Activated CD8-positive, alpha-beta T cell treated with anti-CD3 and anti-CD28 coated beads, Interleukin-2, amount 10 ng/mL, durations not matched to agents 7 days and 5 days (primary cell): ENCODE results near the gene ZNF225. TPM values are rescaled to one million over a fixed set of nuclear protein-coding genes. Genes with fewer than 3 reads are reported as not detected.

Experiments used
- ATAC-seq: fragments of 150-1000 bp; cut with Tn5 transposase; one replicate; pipeline ENCODE4 v1.10.0; 2021; ENCODE audit warnings: moderate library complexity
- CTCF ChIA-PET: fragments of 350-600 bp; sonication (Branson Sonifier 250); formaldehyde crosslinking; loops from one replicate; lab custom pipeline; 2021; ENCODE audit warnings: antibody characterized with exemption; lab: Charles Lee
- POLR2A ChIA-PET: fragments of 350-600 bp; sonication (Branson Sonifier 250); formaldehyde crosslinking; loops from one replicate; lab custom pipeline; 2021; ENCODE audit warnings: antibody characterized with exemption; lab: Charles Lee
- DNase-seq: peaks from one replicate; pipeline ENCODE4 v3.0.0-alpha.2; 2020
- H3K27ac Mint-ChIP-seq: one replicate; pipeline ENCODE4 v1.8.0; 2021; ENCODE audit warnings: mild to moderate bottlenecking, mixed read lengths
- H3K27me3 Mint-ChIP-seq: one replicate; pipeline ENCODE4 v1.8.0; 2021; ENCODE audit warnings: low read depth, mixed read lengths
- H3K36me3 Mint-ChIP-seq: one replicate; pipeline ENCODE4 v1.8.0; 2021; ENCODE audit warnings: low read depth, mixed read lengths
- H3K4me1 Mint-ChIP-seq: one replicate; pipeline ENCODE4 v1.8.0; 2021; ENCODE audit warnings: low read depth, mixed read lengths
- H3K4me3 Mint-ChIP-seq: one replicate; pipeline ENCODE4 v1.8.0; 2021; ENCODE audit warnings: mild to moderate bottlenecking, mixed read lengths
- H3K9me3 Mint-ChIP-seq: one replicate; pipeline ENCODE4 v1.8.0; 2022; ENCODE audit warnings: mixed read lengths; ENCODE audit not compliant: insufficient read depth
- total RNA-seq, 2 experiments: library from RNA; stranded (reverse); gene quantifications; one replicate each; pipeline ENCODE4 v1.2.3, GENCODE V29; 2021

The ZNF225 gene
- 1 to 10 TPM; 4.1 to 4.5 TPM for total RNA-seq

DNA sequence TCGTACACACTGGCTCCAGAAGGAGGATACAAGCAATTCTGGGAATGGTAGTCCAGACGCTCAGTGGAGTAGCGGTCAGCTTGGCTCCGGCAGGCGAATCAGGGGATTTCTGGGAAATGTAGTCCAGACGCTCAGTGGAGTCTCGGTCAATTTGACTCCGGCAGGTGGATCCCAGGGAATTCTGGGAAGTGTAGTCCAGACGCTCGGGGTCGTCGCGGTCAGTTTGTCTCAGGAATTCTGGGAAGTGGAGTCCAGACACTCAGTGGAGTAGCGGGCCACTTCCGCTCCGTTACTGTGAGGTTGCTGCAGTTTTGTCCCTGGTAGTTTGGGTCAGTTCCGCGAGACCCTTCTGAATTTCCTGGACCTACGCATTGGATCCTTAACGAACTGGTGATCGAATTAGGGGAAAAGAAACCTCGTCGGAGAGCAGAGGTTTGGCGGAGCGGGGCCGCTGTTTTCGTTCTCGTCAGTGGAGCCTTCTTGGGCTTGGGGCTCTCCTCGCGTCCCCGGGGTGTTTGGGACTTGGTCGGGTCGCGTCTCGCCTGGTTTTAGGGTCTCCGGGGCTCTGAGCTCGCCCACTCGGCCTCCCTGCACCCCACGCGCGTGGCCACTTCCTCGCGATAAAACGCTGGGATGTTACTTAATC, at the start of gene ZNF225:
TSS of gene ZNF225 (plus strand) at position 262 of the 646 bp plus-strand sequence. CDS start 2,429 bp downstream, outside the sequence.
- CTCF ChIA-PET, result interaction anchor here (1.3 kb wide), 1 partner anchor 18 kb away, joined by 3 read pairs; no protein-coding TSS in a partner anchor
- peak within 1 kb of the TSS; percentile 99 for H3K4me3 Mint-ChIP-seq

DNA sequence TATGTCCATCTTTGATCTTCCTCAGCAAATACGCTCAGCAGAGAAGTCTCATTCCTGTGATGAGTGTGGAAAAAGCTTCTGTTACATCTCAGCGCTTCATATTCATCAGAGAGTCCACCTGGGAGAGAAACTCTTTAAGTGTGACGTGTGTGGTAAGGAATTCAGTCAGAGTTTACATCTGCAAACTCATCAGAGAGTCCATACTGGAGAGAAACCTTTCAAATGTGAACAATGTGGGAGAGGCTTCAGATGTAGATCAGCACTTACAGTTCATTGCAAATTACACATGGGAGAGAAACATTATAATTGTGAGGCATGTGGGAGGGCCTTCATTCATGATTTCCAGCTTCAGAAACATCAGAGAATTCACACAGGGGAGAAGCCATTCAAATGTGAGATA, 46.9 kb upstream of the ZNF225 start:
- ChIA-PET POLR2A (no interaction called here), CTCF (interaction anchor here (0.7 to 2.1 kb wide), 2 partner anchors 11 to 301 kb away, joined by 3 to 4 read pairs; no protein-coding TSS in a partner anchor)
- H3K4me1 Mint-ChIP-seq, result peaks cover 4% of the 10 kb centered on the region
- H3K4me3 Mint-ChIP-seq, result no peak overlapping the region
- no peaks in the 10 kb centered on the region for H3K27me3 Mint-ChIP-seq
- DNase-seq, result no peak
- H3K27ac Mint-ChIP-seq, result no peak overlapping the region
- ATAC-seq, result no peak
- H3K36me3 Mint-ChIP-seq, result peaks cover 28% of the 10 kb centered on the region
- peaks cover 37% of the 10 kb centered on the region for H3K9me3 Mint-ChIP-seq

More for the DNA sequence above, at the start of gene ZNF225:
- Mint-ChIP-seq H3K4me1 (peaks cover 28% of the 10 kb centered on the region), H3K9me3 (peaks cover 22% of the 10 kb centered on the region), H3K27me3 (no peaks in the 10 kb centered on the region), H3K27ac (peak within 1 kb of the TSS; percentile 95), H3K36me3 (peaks cover 45% of the 10 kb centered on the region)
- ATAC-seq, result peak; percentile 88
- peak; percentile 92 for DNase-seq
- POLR2A ChIA-PET, result interaction anchor here (0.7 to 1.2 kb wide), 4 partner anchors 18 to 94 kb away, joined by 3 to 6 read pairs (median 4); no protein-coding TSS in a partner anchor

DNA sequence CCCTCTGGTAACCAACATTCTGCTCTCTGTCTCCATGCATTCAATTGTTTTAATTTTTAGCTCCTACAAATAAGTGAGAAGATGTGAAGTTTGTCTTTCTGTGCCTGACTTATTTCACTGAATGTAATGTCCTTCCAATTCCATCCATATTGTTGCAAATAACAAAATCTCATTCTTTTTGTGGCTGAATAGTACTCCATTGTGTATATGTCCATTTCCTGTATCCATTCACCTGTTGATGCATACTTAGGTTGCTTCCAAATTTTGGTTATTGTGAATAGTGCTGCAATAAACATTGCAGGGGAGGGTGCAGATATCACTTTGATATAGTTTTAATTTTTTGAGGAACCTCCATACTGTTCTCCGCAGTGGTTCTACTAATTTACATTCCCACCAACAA, 43.8 kb upstream of the ZNF225 start:
- ATAC-seq, result no peak

DNA sequence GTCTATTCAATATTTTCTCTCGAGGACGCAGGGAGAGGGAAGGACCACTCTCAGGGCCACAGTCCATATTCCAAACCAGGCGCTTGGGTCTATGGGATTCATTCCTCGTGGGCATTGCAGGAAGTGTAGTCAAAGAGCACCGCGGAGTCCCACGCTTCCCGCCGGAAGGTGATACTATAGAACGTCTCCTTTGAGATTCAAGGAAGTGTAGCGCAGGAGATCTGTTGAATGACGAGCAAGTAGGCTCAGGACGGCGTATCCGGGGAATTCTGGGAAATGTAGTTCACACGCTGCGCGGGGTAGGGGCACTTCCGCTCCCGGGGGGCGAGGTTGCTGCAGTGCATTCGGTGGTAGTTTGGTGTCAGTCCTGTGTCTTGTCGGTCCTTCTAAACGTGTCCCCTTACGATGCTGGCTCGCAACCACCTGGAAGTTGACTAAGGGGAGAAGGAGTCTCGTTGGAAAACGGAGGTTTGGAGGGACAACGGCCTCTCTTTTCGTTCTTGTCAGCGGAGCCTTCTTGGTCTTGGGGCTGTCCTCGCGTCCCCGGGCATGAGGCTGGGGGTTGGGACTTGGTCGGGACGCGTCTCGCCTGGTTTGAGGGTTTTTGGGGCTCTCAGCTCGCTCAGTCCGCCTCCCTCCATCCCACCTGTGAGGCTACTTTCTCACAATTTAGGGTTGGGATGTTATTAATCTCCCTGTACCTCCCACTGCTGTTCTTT, 41.2 kb upstream of the ZNF225 start, which contains the start of gene ZNF284:
TSS of gene ZNF284 (plus strand) at position 336 of the 719 bp plus-strand sequence. CDS start 4,231 bp downstream, outside the sequence.
- peak within 1 kb of the TSS; percentile 78 for H3K4me3 Mint-ChIP-seq
- peak; percentile 88 for DNase-seq
- H3K27ac Mint-ChIP-seq, result peak within 1 kb of the TSS; percentile 77
- ChIA-PET CTCF (interaction anchor here (1.0 to 1.1 kb wide), 2 partner anchors 23 kb away, joined by 3 to 8 read pairs; no protein-coding TSS in a partner anchor), POLR2A (interaction anchor here (0.6 to 1.2 kb wide), 4 partner anchors 15 to 121 kb away, joined by 3 to 4 read pairs (median 4); partner anchors contain the start of genes ZNF221 and ZNF224)
- H3K36me3 Mint-ChIP-seq, result peaks cover 23% of the 10 kb centered on the region
- no peaks in the 10 kb centered on the region for H3K27me3 Mint-ChIP-seq
- peaks cover 23% of the 10 kb centered on the region for H3K4me1 Mint-ChIP-seq
- peak; percentile 99 for ATAC-seq
- H3K9me3 Mint-ChIP-seq, result peaks cover 27% of the 10 kb centered on the region

More for the DNA sequence above, 43.8 kb upstream of the ZNF225 start:
- DNase-seq, result no peak
- Mint-ChIP-seq H3K27me3 (no peaks in the 10 kb centered on the region), H3K4me1 (peaks cover 23% of the 10 kb centered on the region), H3K4me3 (no peak overlapping the region), H3K36me3 (peaks cover 32% of the 10 kb centered on the region), H3K9me3 (peaks cover 33% of the 10 kb centered on the region), H3K27ac (no peak overlapping the region)
- POLR2A ChIA-PET, result no interaction called here
- CTCF ChIA-PET, result no interaction called here

DNA sequence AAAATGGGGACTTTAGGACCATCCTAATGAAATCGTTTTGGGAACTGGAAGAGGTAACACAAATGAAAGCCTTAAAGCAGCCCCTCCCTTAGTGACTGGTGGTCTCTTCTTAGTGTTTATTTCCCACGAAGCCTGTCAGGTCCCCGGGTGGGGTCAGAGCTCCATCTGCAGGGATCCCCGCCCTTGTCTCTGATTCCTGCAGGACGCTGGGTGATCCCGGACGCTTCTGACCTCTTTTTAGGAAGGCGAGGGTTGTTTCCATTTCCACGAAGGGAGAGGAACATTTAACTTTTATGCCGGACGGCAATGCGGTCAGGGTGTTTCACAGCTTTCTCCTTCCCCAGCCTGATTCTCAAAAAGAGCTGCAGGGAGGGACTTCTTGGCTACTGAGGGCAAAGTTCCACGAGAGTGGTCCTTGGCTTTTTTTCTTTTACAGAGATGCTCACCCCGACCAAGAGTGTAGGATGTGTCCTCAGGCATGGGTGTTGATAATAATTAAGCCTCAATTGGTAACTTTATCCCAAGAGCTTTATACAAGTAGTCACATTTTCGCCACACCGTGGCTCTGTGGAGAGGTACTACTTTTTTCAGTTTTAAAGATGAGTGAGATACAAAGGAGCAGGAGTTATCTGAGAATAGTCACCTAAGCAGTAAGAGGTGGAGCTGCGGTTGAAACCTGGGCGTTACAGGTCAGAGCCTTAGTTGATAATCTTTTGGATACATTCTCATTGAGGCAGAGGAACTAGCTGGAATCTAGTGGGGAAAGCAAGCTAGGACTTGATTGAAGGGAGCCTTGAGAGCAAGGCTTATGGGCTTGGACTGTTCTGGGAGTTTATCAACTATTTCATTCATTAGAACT, 40.4 kb upstream of the ZNF225 start:
- ATAC-seq, result no peak
- H3K4me3 Mint-ChIP-seq, result peak overlapping the region; percentile 78
- POLR2A ChIA-PET, result interaction anchor here (0.6 to 1.2 kb wide), 3 partner anchors 14 to 69 kb away, joined by 3 to 4 read pairs (median 3); partner anchors contain the start of gene ZNF224
- CTCF ChIA-PET, result interaction anchor here (1.1 to 1.3 kb wide), 2 partner anchors 22 to 92 kb away, joined by 3 to 8 read pairs; partner anchors contain the start of gene ZNF226
- DNase-seq, result peak; percentile 24
- H3K27me3 Mint-ChIP-seq, result no peaks in the 10 kb centered on the region
- peak overlapping the region; percentile 77 for H3K27ac Mint-ChIP-seq
- H3K4me1 Mint-ChIP-seq, result peaks cover 23% of the 10 kb centered on the region
- peaks cover 25% of the 10 kb centered on the region for H3K36me3 Mint-ChIP-seq
- H3K9me3 Mint-ChIP-seq, result peaks cover 25% of the 10 kb centered on the region

DNA sequence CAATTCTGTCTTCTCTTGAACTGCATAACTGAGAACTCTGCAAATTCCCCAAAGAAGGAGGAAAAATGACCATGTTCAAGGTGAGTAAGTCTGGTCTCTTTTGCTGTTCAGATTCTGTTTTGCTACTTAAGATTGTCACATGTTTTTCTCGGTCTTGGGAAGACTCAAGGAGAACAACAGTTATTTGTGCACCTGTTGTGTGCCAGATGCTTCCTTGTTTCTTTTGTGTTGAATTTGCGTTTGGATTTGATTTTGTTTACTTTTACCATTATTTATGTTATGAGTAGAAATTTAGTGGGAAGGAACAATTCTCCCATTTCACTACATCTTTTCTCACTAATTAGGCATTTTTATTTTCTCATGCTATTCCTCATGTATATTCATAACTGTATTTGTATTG, 36.9 kb upstream of the ZNF225 start:
- ChIA-PET CTCF (no interaction called here), POLR2A (no interaction called here)
- H3K27me3 Mint-ChIP-seq, result no peaks in the 10 kb centered on the region
- ATAC-seq, result no peak
- no peak overlapping the region for H3K27ac Mint-ChIP-seq
- peaks cover 11% of the 10 kb centered on the region for H3K9me3 Mint-ChIP-seq
- H3K4me3 Mint-ChIP-seq, result no peak overlapping the region
- H3K4me1 Mint-ChIP-seq, result peaks cover 19% of the 10 kb centered on the region
- DNase-seq, result no peak
- H3K36me3 Mint-ChIP-seq, result peaks cover 32% of the 10 kb centered on the region

DNA sequence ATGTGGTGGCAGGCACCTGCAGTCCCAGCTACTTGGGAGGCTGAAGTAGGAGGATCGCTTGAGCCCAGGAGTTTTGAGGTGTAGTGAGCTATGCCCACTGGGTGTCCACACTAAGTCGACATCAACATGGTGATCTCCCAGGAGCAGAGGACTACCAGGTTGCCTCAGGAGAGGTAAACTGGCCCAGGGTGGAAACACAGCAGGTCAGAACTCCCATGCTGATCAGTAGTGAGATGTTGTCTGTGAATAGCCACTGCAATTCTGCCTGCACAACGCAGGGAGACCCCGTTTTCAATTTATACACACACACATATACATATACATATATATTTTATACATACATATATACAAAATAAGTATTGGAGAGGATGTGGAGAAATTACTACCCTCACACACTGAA, 21.1 kb upstream of the ZNF225 start:
- Mint-ChIP-seq H3K27me3 (no peaks in the 10 kb centered on the region), H3K4me3 (no peak overlapping the region), H3K27ac (no peak overlapping the region), H3K4me1 (peaks cover 9% of the 10 kb centered on the region), H3K9me3 (peaks cover 6% of the 10 kb centered on the region), H3K36me3 (peaks cover 20% of the 10 kb centered on the region)
- DNase-seq (no peak), ATAC-seq (no peak)
- ChIA-PET POLR2A (no interaction called here), CTCF (interaction anchor here (0.9 kb wide), 1 partner anchor 16 kb away, joined by 3 read pairs; no protein-coding TSS in a partner anchor)

DNA sequence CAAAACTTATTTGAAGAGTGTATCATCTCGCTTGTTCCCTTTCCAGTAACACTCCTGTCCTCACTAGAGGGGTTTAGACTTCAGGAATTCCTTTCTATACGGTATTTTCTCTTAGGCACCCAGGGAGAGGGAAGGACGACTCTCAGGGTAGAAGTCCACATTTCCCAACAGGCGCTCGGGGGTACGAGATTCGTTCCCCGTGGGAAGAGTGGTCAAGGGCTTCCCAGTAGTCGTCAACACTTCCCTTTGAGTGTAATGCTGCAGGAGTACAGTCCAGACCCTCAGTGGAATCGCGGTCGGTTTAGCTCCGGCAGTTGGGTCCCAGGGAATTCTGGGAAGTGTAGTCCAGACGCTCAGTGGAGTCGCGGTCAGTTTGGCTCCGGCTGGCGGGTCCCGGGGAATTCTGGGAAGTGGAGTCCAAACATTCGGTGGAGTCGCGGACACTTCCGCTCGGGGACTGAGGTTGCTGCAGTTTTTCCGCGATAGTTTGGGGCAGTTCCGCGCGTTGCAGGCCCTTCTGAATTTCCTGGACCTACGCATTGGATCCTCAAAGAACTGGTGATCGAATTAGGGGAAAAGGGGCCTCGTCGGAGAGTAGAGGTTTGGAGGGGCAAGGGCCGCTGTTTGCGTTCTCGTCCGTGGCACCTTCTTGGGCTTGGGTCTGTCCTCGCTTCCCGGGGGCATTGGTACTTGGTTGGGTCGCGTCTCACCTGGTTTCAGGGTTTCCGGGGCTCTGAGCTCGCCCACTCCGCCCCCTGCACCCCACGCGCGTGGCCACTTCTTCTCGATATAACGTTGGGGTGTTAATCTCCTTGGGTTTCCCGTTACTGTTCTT, 19.1 kb upstream of the ZNF225 start, which contains the start of gene ZNF224:
TSS of gene ZNF224 (plus strand) at position 431 of the 835 bp plus-strand sequence. CDS start 3,513 bp downstream, outside the sequence.
- Mint-ChIP-seq H3K27me3 (no peaks in the 10 kb centered on the region), H3K27ac (peak within 1 kb of the TSS; percentile 82), H3K4me1 (peaks cover 9% of the 10 kb centered on the region), H3K36me3 (peaks cover 37% of the 10 kb centered on the region), H3K9me3 (peaks cover 12% of the 10 kb centered on the region), H3K4me3 (peak within 1 kb of the TSS; percentile 98)
- ATAC-seq, result peak; percentile 81
- peak; percentile 91 for DNase-seq
- ChIA-PET POLR2A (interaction anchor here (0.8 to 1.7 kb wide), 6 partner anchors 20 to 193 kb away, joined by 4 to 9 read pairs (median 5); partner anchors contain the start of genes ZNF226, ZNF230 and ZNF234), CTCF (interaction anchor here (0.8 to 1.8 kb wide), 14 partner anchors 20 to 426 kb away, joined by 3 to 8 read pairs (median 4); partner anchors contain the start of genes PLAUR, ZNF223, ZNF226 and ZNF227)

DNA sequence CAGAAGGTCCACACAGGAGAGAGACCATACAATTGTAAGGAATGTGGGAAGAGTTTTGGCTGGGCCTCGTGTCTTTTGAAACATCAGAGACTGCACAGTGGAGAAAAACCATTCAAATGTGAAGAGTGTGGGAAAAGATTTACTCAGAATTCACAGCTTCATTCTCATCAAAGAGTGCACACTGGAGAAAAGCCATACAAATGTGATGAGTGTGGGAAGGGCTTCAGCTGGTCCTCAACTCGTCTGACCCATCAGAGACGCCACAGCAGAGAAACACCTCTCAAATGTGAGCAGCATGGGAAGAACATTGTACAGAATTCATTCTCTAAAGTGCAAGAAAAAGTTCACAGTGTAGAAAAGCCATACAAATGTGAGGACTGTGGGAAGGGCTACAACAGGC, 5.4 kb upstream of the ZNF225 start:
- ChIA-PET POLR2A (interaction anchor here (1.3 kb wide), 1 partner anchor 12 kb away, joined by 5 read pairs; no protein-coding TSS in a partner anchor), CTCF (no interaction called here)
- Mint-ChIP-seq H3K36me3 (peaks cover 71% of the 10 kb centered on the region), H3K27ac (no peak overlapping the region), H3K9me3 (peaks cover 54% of the 10 kb centered on the region), H3K27me3 (no peaks in the 10 kb centered on the region), H3K4me1 (peaks cover 9% of the 10 kb centered on the region), H3K4me3 (no peak overlapping the region)
- DNase-seq (no peak), ATAC-seq (no peak)

DNA sequence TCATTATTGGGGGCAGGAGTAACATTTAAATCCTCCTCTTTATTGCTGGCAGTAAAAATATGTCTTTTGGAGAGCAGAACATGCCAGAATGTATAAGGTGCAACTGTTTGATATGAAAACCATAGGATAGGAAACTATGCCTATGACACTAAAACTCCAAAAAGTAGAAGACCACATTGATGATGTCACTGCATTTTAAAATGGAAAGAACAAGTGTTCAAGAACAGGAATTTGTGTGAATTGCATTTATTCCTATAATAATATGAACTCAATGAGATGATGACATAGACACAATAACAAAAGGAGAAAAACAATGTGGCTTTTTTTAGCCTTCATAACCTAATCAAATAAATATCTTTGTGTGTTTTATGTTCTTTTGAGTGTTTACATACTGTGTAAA, 3.7 kb upstream of the ZNF225 start:
- H3K36me3 Mint-ChIP-seq, result peaks cover 56% of the 10 kb centered on the region
- POLR2A ChIA-PET, result no interaction called here
- no peak overlapping the region for H3K27ac Mint-ChIP-seq
- peaks cover 48% of the 10 kb centered on the region for H3K9me3 Mint-ChIP-seq
- H3K4me1 Mint-ChIP-seq, result peaks cover 19% of the 10 kb centered on the region
- no peak for ATAC-seq
- no peak for DNase-seq
- H3K27me3 Mint-ChIP-seq, result no peaks in the 10 kb centered on the region
- no peak overlapping the region for H3K4me3 Mint-ChIP-seq
- CTCF ChIA-PET, result no interaction called here
